ENCODE data around the gene RECQL.
"Not testable (repeated sequence)": the region's sequence is repeated elsewhere in the genome, so short reads cannot be mapped to it uniquely, and the experiment has no call there.

The RECQL gene

GRCh38 chr12:21502164-21502496, 695 bp upstream of the RECQL start:
- DNase-seq: peak; percentile 48

- no peak for DNase-seq
Observed at GRCh38 chr12:21500786-21501257, 613 bp downstream of the RECQL start.

- DNase-seq: no peak
Observed at GRCh38 chr12:21499765-21500164, 1.7 kb downstream of the RECQL start.

- DNase-seq: no peak
Observed at GRCh38 chr12:21485998-21486397, 15.4 kb downstream of the RECQL start.

GRCh38 chr12:21483531-21483930, 17.9 kb downstream of the RECQL start:
- no peak for DNase-seq

GRCh38 chr12:21478756-21479455, 22.5 kb downstream of the RECQL start:
- DNase-seq: no peak

GRCh38 chr12:21476949-21477348, 24.5 kb downstream of the RECQL start:
- DNase-seq: no peak

GRCh38 chr12:21475552-21475951, 25.9 kb downstream of the RECQL start:
- no peak for DNase-seq

- no peak for DNase-seq
Observed at GRCh38 chr12:21472197-21472823, 29.1 kb downstream of the RECQL start.

GRCh38 chr12:21471294-21471693, 30.1 kb downstream of the RECQL start:
- DNase-seq: no peak

GRCh38 chr12:21467334-21467733, 34.1 kb downstream of the RECQL start:
- not testable (repeated sequence) for DNase-seq

GRCh38 chr12:21459474-21459873, 42.0 kb downstream of the RECQL start:
- no peak for DNase-seq

- no peak for DNase-seq
Observed at GRCh38 chr12:21456291-21456780, 45.1 kb downstream of the RECQL start.

- DNase-seq: no peak
Observed at GRCh38 chr12:21453312-21453852, 48.1 kb downstream of the RECQL start.

GRCh38 chr12:21451529-21451928, 49.9 kb downstream of the RECQL start:
- no peak for DNase-seq

- DNase-seq: no peak
Observed at GRCh38 chr12:21444193-21445146, 57.0 kb downstream of the RECQL start.

GRCh38 chr12:21439347-21439746, 62.1 kb downstream of the RECQL start:
- DNase-seq: no peak

- DNase-seq: no peak
Observed at GRCh38 chr12:21438643-21439042, 62.8 kb downstream of the RECQL start.

- no peak for DNase-seq
Observed at GRCh38 chr12:21434699-21435098, 66.7 kb downstream of the RECQL start.

GRCh38 chr12:21433525-21433924, 67.9 kb downstream of the RECQL start:
- DNase-seq: no peak

- no peak for DNase-seq
Observed at GRCh38 chr12:21429994-21430393, 71.4 kb downstream of the RECQL start.

GRCh38 chr12:21428241-21428640, 73.2 kb downstream of the RECQL start:
- no peak for DNase-seq

All from midbrain (tissue), 1 donor.